A204.1 (cell line): ENCODE data around the gene B3GALT4.

Experiments
- FAIRE-seq: peaks from 2 replicates; lab custom pipeline; 2012; peaks lifted over from hg19 to GRCh38; lab: Jason Lieb, UNC

Gene B3GALT4

DNA sequence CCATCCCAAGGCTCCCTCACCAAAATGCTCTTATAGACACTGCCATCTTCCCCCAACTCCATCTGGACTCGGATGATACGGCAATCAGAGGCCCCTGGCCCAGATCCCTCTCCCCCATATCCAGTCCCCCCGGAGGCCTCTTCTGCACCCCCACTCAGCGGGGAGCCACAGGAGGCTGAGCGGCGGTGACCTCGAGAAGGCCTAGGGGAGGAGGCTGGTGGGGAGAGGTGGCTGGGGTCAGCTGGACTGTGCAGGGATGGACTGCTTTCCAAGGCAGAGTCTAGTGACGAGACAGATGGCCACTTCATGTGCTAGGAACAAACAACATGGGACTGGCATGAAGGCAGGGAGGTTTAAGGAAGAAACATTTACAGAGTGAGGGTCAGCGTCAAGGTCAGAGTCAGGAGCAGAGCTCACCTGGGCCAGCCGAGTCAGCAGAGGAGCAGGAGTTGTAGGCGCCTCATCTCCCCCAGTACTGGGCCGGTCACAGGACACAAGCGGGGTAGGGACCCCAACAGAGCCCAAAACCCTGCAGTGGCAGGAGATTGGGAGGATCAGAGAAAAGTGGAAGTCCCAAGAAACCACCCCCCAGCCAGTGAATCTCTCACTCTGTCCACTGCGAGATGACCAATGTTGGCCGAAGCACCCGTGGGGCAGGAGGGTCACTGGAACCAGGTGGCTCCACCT, 16.2 kb downstream of the B3GALT4 start:
- no peak for FAIRE-seq

DNA sequence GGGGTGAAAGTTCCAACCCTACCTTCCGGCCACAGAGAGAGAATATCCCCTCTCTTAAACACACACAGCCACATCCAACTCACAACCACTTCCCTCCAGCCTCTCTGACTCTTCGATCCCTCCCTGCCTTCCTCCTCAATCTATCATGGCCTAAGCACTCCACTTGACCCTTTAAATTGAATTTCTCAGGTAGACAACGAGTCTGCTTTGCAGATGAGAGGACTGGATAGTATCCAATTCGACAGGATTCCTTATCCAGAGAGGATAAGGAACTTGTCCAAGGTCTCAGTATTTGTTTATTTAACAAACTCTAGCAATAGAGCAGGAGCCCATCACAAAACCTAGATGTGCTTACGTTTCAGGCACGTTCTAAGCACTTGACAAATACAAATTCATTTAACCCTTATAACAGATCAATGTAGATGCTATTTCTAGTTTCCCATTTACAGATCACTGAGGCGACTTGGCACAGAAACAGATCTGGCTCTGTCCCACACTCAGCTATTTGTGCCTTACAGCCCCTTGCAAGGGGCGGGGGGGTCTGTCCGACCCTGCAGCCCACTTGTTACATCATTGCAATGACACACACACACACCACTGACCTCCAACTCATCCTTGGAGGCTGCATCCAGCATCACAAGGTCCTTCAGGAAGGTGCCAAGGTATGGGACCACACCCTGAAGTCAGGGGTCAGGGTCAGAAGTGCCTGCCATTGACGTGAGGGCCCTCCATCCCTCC, 17.3 kb downstream of the B3GALT4 start:
- FAIRE-seq, result no peak

DNA sequence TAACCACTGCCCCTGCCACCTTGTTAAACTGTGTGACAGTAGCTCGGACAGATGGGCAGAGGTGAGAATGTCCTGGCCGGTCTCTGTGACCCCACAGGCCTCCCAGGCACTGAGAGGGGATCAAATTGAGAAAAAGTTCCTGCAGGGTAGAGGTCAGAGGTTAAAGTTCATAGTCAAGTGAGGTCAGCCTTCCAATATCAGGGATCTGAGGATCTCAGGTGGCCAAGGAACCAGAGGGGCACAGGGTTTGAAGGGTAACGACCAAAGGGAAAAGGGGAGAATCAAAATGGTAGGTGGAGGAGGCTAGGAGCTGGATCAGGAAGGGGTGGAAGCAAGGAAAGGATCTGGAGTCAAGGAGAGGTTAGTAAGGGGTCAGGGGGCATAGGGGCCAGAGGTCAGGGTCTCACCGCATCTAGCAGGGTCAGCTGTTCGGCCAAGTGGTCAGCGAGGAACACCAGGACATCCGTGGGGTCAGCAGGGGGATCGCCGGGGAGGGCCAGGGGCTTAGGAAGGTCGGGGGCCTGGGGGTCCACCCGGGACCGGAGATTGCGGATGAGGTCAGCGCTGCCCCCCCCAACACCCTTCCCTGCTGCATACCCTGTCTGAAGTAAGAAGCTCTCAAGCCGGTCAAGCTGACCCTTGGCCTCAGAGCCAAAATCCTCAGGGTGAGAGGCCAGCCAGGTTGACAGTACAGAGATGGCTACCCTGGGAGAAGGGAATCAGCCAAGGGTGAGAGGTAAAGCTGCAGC, 18.9 kb downstream of the B3GALT4 start:
- no peak for FAIRE-seq

DNA sequence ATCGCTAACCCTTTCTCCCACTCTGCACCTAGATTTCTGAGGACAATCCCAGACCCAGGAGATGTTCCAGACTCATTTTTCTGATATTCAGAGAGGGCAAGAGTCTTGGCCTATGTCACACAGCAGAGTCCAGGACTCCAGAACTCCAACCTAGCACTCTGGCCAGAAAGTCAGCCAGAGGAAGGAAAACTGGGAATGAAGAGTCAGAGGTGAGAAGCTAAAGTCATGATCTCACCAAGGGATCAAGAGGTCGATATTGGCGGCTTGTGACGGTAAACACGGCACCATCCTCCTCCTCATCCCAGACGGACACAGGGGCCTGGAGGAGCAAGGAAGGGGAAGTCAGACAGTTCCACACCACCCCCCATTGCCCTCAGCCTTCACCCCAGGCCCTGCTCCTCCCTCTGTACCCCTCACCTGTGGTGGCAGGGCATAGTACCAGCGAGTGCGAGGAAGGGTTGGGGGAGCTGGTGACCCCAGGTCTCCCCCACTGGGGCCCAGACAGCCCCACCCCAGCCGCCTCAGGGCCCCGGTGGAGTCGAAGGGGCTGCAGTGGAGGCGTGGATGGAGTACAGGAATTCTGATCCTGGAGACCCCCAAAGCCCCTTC, 20.0 kb downstream of the B3GALT4 start:
- no peak for FAIRE-seq

DNA sequence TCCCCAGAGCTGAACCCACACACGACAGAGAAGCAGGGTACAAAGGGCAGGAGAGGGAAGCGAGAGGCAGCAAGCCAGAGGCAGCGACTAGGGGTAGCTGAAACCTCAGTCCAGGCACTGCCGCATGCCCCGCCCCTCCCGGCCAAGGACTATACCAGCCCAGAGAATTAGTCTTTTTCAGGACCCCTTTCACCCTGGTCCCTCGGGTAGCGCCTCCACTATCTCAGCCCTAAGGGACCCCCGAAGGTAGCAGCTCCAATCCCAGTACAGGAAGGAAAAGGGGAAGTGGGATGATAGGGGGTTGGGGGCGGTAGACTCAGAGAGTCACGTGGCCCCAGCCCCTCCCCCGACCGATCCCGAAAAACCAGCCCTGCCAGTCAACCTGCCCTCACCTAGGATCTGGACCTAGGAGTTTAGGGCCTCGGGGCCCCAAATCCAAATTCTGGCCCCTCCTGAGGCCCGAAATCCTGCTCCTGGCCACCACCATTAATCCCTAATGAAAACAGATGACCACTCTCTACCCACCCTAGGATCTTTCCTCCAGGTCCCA, 20.6 kb downstream of the B3GALT4 start:
- FAIRE-seq, result no peak

DNA sequence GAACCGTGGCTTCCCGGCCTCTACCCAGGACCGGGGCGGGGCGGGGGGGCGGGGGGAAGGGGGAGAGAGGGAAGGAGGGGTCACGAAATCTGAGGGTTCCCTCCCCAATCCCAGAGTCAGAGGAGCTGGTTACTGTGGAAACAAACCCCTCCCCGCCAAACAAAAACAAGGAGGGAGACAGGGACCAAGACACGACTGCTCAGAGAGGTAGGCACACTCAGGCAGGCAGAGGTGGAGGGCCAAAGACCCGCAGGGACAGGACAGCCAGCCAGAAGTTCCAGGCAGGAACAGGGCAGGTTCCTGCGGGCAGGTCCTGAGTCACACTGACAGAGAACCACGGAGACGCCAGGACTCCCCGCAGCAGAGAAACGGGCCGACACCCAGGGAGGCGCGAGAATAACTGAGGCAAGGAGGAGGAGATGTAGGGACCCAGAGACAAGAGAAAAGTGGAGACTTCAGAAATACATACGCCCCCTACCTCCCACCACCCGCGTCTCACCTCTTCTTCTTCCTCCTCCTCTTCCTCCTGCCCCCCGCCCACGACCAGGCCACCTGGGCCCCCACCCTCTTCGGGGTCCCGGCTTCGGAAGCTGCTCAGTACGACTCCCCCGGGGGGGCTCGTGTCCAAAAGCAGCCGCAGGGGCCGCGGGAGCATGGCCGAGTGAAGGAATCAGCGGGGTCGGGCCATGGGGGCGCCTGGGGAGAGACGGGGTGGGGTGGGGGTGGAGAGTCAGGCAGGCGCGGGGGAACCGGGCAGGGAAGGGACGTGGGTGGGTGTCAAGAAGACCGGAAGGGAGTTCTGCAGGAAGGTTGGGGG, 21.2 kb downstream of the B3GALT4 start:
- no peak for FAIRE-seq

DNA sequence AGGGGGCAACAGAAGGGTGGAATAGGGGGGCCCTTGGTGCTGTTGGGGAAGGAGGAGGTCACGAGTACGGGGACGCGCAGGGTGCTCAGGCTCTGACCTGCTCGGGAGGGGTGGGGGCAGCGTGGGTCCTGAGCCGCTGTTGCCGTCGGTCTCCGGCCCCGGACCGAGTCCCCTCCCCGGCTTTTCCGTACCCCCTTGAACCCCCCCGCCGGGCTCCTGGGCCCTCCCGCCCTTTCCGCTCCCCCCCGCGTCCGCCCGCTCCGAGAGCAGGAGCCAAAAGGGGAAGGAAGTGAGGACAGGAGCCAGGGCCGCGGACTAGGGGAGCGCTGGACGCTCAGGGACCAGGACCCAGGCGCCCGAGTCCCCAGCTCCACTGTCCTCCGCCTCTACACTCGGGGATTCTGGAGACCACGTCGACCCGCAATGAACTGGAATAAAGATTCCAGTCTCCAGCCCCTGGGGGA, 21.9 kb downstream of the B3GALT4 start, which contains the start of gene RGL2:
Gene RGL2, minus strand, starts transcription at position 170 of the 464 bp plus-strand sequence. CDS start 332 bp downstream, outside the sequence.
- no peak for FAIRE-seq

DNA sequence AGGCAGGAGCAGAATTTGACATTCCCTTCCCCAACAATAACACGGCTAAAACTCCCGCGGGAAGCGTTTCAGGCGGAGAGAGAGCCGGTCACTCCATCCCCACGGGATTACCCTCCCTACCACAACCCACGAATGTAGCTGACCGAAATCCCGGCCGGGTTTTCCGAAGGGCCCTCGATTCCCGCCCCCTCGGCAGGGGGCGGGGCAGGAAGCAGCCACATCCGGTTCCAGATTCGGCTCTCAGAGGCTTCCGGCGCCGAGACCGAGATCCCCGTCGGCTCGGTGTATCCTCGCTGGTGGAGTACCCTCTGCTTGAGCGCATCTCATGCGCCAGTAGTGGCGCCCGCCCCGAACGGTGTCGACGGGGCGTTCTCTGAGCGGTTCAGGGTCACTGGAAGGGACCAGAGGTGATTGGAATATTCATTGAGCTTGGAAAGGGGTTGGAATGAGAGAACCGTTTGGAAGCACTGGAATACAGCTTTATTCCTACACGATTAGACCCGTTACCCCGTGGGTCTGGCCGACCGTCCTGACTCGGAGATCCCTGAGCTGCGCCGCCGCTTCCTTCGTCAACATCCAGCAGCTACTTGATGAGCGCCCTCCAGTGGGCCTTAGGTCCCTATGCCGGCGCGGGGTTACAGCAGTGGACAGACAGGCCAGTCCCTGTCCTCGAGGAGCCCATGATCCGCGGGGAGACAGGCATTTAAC, 22.5 kb downstream of the B3GALT4 start:
- FAIRE-seq, result no peak

DNA sequence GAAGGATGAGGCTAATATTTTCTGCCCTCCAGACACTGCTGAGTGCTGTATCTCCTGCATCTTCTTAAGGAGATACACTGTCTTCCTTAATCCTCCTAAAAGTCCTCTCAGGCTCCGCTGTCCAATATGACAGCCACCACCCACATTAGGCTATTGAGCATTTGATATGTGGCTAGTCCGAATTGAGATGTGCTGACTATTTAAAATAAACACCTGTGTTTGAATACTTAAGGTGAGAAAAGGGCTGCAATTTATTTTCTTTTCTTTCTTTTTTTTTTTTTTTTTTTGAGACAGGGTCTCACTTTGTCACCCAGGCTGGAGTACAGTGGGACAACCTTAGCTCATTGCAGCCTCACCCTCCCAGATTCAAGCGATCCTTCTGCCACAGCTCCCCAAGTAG, 25.0 kb downstream of the B3GALT4 start:
- no peak for FAIRE-seq

DNA sequence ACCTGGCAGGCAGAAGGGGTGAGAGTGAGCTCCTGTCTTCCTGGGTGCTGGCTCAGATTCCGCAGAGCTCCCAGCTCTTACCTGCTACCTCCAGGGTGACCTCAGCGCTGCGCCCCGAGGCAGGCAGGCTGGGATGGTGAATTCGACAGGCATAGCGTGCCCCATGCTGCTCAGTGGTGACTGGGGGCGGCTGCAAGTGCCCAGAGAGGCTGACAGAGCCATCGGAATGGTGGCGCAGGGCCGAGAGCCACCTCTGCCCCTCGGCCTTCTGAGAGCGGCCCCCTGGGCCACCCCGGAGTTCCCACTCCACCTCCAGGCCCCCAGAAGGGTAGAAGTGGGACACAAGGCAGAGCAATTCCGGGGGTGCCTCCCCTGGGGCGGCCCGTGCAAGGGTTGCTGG, 27.3 kb downstream of the B3GALT4 start:
- FAIRE-seq, result no peak

DNA sequence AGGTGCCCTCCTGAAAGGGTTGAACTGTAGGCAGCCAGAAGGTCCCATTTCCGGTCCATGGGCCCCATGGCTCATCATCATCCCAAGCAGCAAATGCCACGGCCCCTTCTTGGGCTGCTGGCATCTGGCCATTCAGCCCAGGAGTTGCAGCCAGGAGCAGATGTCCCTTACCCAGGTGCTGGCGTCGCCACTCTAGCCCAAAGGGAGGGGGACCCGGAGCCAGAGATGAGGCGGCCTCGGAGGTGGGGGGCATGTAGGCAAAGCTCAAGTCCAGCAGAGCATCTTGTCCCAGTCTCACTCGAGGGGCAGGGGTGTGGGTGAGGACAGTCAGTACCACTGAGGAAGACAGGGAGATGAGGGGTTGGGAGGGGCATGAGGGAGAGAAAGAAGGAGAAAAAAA, 28.1 kb downstream of the B3GALT4 start:
- FAIRE-seq, result no peak

DNA sequence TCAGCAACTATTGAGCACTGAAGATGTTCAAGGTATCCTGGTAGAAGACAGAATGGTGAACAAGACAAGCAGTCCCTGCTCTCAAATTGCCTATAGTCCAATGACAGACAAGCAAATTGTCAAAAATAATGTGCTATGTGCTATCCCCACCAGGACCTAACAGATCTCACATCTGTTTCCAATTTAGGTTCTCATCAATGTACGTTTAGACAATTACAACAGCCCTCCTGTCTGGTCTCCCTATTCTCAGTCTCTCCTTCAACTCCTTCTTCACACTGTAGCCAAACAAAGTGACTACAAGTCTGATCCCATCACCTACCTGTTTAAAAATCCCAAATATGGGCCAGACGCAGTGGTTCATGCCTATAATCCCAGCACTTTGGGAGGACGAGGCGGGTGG, 29.4 kb downstream of the B3GALT4 start:
- FAIRE-seq, result no peak

DNA sequence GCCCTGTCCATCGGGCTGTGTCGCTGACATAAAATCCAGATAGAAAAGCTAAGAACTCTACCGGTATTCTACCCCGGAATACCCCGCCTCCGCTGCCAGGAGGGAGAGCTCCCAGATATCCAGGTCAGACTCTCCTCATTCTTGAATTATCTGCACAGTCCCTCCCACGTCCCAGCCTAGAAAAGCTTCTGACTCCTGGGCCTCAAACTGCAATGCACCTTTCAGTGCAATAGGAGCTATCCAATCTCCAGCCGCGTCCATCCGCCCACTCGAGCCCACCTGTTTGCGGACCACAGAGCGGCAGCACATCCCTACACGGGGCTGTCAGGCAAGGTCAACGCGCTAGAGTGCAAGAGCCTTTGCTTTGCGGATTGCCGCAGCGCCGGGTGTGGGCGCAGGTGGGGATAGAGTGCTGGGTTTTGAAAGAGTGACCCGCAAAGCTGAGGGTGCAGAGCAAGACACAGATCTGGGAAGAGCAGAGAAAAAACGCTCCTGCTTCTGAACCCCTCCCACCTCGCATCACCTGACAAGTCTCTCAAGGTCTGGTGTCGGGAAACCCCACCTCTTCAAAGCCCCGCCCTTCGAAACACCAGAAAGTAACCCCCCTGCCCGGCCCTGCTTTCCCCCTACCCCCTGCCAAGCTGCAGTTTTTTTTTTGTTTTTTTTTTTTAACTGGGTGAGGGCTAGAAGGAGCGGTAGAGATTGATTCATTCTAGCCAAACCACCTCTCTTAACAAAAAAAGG, 35.6 kb downstream of the B3GALT4 start:
- no peak for FAIRE-seq

DNA sequence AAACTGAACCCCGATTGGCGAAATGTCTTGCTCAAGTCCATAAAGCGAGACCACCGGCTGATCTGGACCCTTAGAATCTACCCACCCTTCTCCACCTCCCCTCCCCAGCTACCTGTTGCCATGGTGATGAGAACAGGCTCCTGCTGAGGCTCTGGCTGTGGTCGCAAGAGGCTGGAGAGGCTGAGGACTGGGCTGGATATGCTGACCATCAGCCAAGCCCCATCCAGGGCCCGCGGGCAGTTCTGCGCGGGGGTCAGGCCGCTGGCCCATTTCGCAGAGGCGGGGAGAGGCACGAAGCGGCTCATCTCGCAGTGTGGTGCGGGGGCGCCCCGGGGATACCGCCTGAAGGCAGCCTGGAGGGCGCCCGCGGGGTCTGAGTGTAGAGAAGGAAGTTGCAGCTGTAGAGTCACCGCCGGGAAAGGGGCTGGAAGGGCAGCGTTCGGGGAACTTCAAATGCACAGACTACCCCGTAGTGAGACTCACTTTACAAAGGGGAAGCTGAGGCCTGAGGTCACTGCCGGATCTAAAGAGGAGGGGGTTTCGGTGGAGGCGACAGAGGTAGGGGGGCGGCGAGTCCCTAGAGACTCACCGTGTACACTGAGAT, 36.3 kb downstream of the B3GALT4 start:
- no peak for FAIRE-seq

DNA sequence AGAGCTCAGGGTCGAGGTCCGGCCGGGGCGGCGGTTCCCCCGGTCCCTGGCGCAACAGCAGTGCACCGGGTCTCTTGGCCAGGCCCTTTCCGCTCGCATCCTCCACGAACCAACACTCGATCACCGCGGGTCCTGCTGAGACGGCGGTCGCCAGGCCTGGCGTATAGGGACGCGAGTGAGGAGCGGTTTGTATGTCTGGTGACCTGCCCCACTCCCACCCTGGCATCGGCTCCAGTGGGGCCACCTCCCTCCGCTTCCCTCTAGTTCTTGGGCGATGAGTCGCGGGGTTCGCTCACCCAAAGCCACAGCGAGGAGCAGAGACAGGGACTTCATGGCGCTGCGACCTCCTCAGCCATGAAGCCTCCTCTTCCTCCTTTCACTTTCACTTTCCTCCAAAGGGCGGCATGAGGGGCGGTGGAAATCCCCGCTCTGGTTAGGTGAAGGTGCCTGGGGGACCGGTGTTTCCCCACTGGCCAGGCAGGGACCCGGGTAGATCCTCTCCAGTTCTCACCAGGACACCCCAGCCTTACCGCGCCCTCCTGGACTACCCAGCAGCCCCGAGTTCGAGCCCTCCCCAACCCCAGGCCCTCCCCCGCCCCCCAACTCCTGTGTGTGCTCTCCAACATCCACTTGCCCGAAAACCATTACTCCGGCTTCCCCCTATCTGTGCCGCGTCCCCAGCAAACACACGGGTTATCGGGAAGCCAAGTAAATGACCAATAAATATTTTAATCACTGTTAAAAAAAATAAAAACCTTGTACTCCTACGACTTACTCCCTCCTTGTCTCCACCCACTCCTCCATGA, 37.0 kb downstream of the B3GALT4 start, which contains the start of gene TAPBP:
Gene TAPBP, minus strand, starts transcription at position 370 of the 806 bp plus-strand sequence. Its CDS starts 37 bp downstream, at position 333.
- no peak for FAIRE-seq

DNA sequence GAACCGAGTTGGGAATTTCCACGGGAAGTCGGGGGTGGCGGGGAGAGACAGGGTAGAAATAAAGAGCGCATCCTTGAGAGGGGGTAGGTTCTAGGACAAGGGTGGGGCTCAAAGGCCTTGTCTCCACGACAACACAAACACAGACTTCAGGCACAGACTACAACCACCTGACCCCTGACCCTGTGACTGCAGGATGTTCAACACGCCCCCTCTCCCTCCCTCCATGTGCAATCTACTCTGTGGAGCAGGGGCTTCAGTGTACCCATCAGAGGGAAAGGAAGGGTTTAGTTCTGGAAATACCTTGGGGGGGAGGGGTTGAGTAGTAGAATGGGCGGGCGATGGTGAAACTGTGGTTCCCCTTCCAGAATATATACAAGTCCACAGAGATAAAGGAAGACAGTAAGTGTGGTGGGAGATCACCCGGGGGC, 37.6 kb downstream of the B3GALT4 start:
- no peak for FAIRE-seq

DNA sequence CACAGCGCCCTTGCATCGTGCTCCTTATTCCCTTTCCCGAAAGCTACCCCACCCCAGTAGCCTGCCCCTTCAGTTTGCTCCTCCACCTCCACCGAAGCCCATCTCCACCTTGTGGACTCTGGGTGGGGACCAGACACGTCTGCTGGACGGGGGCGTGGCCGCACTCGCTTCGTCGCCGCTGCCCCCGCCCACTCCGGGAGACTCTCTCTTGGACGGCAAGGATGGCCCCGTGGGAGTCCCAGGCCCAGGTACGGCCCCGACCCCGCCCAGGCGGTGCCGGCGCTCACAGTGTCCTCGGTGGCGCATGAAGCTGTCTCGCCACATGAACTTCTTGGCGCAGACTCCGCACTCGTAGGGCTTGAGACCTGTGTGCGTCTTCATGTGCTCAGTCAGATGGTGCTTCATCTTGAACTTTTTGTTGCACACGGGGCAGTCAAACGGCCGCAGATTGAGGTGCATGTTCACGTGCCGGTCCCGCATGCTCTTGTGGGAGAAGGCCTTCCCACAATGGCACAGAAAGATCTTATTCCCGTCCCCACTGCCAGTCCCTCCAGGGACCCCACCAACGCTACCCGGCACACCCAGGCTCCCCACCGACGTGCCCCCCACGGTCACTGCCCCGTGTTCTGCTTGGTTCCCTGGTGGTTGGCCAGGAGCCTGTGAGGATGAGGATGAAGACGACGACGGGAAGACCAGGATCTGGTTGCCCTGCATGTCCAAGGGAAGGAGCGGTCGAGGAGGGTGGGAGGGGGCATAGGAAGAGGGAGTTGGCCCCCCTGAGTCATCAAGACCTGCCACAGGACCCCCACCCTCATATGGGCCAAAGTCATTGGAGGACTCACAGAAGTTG, 38.2 kb downstream of the B3GALT4 start:
- no peak for FAIRE-seq
